HG02610 (cell line): ENCODE results near the gene SASH3.
"Not testable (repeated sequence)": the region's sequence is repeated elsewhere in the genome, so short reads cannot be mapped to it uniquely, and the experiment has no call there.

Experiments
- ATAC-seq: cut with Tn5 transposase; IDR thresholded peaks from one replicate; pipeline ENCODE4 v1.9.1; 2021; ENCODE audit warnings: mild to moderate bottlenecking, moderate library complexity; ENCODE audit not compliant: unreplicated experiment

SASH3 gene

DNA sequence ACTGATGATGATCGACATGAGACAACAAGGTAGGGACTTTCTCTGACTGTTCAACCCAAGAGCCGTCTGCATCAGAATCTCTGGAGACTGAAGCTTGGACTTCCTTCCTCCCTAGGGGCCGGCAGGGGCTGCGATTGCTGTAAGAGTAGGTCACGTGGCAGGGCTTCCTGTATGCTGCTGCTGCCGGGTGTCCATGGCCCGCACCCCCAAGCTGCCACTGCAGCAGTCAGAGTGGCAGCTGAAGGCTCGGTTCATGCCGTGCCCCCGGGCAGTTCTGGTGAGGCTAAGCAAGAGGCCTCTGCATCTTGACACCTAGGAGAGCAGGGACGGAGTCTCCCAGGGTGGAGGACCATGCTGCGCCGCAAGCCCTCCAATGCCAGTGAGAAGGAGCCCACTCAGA, at the start of gene SASH3:
TSS of gene SASH3 (plus strand) at position 203 of the 400 bp plus-strand sequence. CDS start at position 352, 149 bp downstream.
- ATAC-seq: peak; percentile 45

GRCh38 chrX:129731228-129731627, 48.5 kb upstream of the SASH3 start:
- no peak for ATAC-seq

DNA sequence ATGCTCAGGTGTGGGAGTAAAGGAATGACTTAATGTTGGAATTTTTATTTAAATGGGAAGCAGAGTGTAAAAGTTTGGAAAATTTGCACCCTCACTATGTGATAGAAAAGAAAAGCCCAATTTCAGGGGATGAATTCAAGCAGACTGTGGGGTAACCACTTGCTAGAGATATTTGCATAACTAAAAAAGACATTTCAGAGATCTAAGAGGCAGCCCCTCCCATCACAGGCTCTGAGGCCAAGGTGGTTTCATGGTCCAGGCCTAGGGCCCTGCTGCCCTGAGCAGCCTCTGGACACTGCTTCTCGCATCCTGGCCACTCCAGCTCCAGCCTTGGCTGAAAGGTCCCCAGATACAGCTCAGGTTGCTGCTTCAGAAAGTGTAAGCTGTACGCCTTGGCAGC, 46.9 kb upstream of the SASH3 start:
- no peak for ATAC-seq

GRCh38 chrX:129733335-129733734, 46.4 kb upstream of the SASH3 start:
- ATAC-seq: no peak

DNA sequence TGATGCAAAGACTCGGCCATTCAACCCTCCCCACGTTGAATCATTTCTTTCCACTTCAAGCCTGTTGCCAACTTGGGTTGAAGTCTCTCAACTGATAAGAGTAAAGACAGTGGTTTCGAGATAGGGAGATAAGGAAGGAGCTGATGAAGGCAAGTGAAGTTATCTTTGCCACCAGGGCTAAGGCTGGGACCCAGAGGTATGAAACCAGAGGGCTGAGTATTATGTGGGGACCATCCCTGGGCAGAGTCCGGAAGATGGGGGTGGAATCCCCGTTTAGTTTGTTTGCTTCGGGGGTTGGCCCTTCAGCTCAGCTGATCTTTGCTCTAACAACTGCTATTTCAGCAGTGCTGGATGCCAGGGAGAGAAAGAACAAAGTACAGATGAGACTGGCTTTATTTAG, 43.3 kb upstream of the SASH3 start:
- no peak for ATAC-seq

DNA sequence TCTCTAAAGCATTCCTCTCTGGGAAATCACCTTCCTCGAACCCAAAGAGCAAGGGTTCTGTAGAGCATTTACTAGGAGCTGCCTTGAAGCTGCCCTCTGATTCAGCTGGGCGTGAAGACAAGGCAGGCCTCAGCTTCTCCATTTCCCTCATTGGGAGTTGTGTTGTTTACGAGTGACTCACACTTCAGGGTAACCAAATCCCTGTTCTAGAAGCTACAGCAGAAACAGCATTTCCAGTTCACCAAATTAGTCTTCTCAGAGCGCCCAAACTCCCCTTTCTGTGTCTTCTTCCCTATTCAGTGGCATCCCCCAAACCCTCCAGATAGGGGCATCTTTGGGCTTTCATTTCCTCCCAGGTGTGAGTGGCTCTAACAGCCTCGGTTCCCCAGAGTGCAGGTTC, 41.8 kb upstream of the SASH3 start:
- ATAC-seq: peak; percentile 72

DNA sequence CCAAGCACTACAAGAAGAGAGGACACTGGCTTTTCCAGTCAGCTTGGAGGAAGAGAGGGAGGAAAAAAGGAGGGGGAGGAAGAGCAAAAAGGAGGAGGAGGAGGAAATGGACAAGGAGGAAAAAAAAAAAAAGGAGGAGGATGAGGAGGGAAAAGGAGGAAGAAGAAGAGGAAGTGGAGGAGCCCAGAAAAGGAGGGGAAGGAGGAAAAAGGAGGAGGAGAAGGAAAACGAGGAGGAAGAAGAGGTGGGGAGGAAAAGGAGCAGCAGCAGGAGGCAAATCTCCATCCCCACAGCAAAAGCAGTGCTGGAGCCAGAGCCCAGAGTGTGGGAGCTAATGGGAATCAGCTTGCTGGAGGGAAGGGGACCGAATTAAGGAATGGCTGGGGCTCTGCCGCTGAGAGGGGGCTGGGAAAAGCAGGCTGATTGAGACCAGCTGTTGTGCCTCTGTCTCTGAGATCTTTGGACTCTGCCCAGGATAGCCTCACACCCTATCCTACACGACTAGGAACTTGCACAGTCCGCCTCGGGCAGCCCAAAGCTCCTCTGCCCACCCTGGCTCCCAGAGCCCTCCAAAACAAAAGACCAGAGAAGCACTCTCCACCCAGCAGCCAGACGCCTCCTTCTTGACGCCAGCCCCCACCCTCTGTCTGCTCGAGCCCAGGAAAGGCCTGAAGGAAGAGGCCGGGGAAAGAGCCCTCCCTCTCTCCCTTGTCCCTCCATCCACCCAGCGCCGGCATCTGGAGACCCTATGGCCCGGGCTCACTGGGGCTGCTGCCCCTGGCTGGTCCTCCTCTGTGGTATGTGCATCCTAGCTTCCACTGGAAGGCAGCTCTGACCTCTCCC, 41.1 kb upstream of the SASH3 start, which contains the start of gene XPNPEP2:
TSS of gene XPNPEP2 (plus strand) at position 514 of the 843 bp plus-strand sequence. CDS start at position 749, 235 bp downstream.
- no peak for ATAC-seq

DNA sequence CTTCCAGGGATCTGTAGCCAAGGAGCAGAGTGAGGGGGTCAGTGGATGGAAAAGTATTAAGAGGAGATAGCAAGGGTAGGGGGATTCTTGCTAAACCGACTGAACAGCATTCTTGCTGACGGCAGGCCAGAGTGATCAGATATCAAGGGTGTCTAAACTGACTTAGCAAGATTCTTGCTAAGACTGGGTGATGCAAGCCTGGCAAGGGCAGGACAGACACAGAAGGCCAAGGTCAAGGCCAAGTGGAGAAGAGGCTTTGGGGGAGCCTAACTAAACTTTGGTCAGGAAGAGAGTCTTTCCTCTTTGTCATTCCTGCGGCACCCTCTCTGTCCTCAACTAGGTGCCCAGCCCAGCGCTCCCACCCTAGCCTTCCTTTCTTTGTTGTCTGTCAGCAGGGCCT, 40.2 kb upstream of the SASH3 start:
- ATAC-seq: no peak

- ATAC-seq: no peak
Observed at GRCh38 chrX:129741880-129742758, 37.6 kb upstream of the SASH3 start.

- not testable (repeated sequence) for ATAC-seq
Observed at GRCh38 chrX:129742759-129743152, 37.0 kb upstream of the SASH3 start.

GRCh38 chrX:129743821-129744220, 35.9 kb upstream of the SASH3 start:
- ATAC-seq: no peak

GRCh38 chrX:129744861-129745321, 34.9 kb upstream of the SASH3 start:
- no peak for ATAC-seq

DNA sequence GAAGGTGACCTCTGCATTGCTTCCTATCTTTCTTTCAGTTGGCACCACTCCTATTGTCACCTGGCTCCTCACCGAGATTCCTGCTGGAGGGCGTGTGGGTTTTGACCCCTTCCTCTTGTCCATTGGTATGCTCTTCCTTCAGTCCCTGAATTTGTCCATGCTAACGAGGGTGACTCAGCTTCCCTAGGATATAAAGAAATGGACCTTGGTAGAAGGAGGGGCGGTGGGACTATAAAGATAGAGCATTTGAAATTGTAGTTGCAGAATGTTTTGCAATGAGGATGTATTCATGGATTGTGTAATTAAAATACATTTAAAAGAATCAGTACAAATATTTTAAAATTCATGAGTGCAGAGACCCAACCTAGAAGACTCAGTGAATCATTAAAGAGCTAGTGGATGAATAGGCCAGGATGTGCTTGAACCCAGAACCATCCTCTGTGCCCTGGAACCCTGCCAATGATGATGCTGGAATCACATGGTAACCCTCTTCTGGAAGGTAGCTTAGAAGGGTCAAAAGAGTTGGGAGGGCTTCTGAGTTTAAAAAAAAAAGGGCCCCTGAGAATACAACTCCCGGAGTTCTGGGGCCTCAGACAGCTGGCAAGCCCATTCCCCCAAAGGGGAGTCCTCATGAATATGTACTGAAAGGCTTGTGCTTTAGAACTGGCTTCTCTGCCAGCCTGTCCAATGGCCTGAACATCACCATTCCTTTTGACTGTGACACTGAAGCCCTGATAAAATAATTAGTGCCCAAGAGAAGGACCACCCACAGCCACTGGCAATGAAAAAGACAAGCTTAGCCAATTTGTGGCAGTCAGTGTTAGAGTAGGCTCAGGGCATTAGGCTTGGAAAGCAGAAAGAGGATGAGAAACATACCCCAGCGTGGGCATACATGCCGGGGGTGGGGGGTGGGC, 32.9 kb upstream of the SASH3 start:
- ATAC-seq: no peak

DNA sequence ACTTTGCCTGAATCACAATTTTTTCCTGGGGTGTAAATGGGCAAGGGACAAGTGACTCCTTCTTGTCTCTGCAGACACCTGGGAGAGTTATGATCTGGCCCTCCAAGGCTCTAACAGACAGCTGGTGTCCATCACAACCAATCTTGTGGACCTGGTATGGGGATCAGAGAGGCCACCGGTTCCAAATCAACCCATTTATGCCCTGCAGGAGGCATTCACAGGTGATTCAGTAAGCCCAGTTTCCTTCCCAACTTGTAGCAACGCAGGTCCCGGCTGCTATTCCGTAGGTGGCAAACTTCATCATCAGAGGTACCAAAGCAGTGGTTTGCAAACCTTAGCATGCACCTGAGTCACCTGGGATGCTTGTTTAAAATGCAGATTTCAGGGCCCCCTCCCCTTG, 32.2 kb upstream of the SASH3 start:
- no peak for ATAC-seq

GRCh38 chrX:129748305-129748704, 31.4 kb upstream of the SASH3 start:
- ATAC-seq: no peak

GRCh38 chrX:129749069-129749468, 30.7 kb upstream of the SASH3 start:
- no peak for ATAC-seq

GRCh38 chrX:129750971-129751370, 28.8 kb upstream of the SASH3 start:
- ATAC-seq: no peak

GRCh38 chrX:129754056-129755024, 25.4 kb upstream of the SASH3 start:
- ATAC-seq: no peak
